H1 (cell line): Measurements from ENCODE around the gene IL36B. TPM values are rescaled to one million over a fixed set of nuclear protein-coding genes. Genes with fewer than 3 reads are reported as not detected.

ENCODE experiments used
- CTCF ChIA-PET: fragments of 300-600 bp; sonication (Branson Sonifier 250); formaldehyde crosslinking; loops from one replicate; lab custom pipeline; 2021; ENCODE audit not compliant: partially characterized antibody; lab: Charles Lee
- POLR2A ChIA-PET: fragments of 300-600 bp; sonication (Branson Sonifier 250); formaldehyde crosslinking; loops from one replicate; lab custom pipeline; 2021; ENCODE audit warnings: inconsistent platforms; ENCODE audit not compliant: partially characterized antibody; lab: Charles Lee
- DNase-seq, 2 experiments: peaks; one replicate each; pipeline versions ENCODE4 v3.0.0 to v3.0.0-alpha.2; 2010 to 2022; ENCODE audit warnings: low spot score in 2 of 2, low read depth in 1 of 2, mixed read lengths in 1 of 2
- FAIRE-seq: peaks from 2 replicates; lab custom pipeline; 2011; peaks lifted over from hg19 to GRCh38; lab: Jason Lieb, UNC
- H2AFZ ChIP-seq: 2 replicates; pipeline ENCODE4 v1.8.1; 2012; ENCODE audit warnings: low read length, inconsistent platforms
- H2AK5ac ChIP-seq: 2 replicates; pipeline ENCODE4 v1.6.1; 2013; ENCODE audit warnings: low read depth, low read length
- H2BK120ac ChIP-seq: replicated peaks from 2 replicates; pipeline ENCODE3; 2013; ENCODE audit warnings: low read depth, low read length, inconsistent platforms
- H2BK12ac ChIP-seq: 2 replicates; pipeline ENCODE4 v1.6.1; 2013; ENCODE audit warnings: low read depth, low read length
- H2BK15ac ChIP-seq: 2 replicates; pipeline ENCODE4 v1.6.1; 2013; ENCODE audit warnings: low read length
- H2BK20ac ChIP-seq: 2 replicates; pipeline ENCODE4 v1.6.1; 2013; ENCODE audit warnings: low read length
- H2BK5ac ChIP-seq: 2 replicates; pipeline ENCODE4 v1.6.1; 2013; ENCODE audit warnings: low read depth, low read length
- H3K14ac ChIP-seq: 2 replicates; pipeline ENCODE4 v1.6.1; 2013; ENCODE audit warnings: inconsistent platforms; ENCODE audit not compliant: insufficient read length
- H3K18ac ChIP-seq: 2 replicates; pipeline ENCODE4 v1.6.1; 2013; ENCODE audit warnings: low read length; ENCODE audit errors: extremely low read depth
- H3K23ac ChIP-seq: 2 replicates; pipeline ENCODE4 v1.6.1; 2013; ENCODE audit warnings: inconsistent platforms; ENCODE audit not compliant: insufficient read length
- H3K23me2 ChIP-seq: 2 replicates; pipeline ENCODE4 v1.6.1; 2013; ENCODE audit warnings: low read depth, low read length
- H3K27ac ChIP-seq: 2 replicates; pipeline ENCODE4 v1.6.1; 2011; ENCODE audit warnings: low read depth, low read length, inconsistent platforms
- H3K27me3 ChIP-seq, 4 experiments: replicated peaks in 1 of 4; 1 replicate in 1 of 4; 2 replicates in 3 of 4; pipeline versions ENCODE4 v1.6.1 to v1.8.1; 2011 to 2013; ENCODE audit warnings: low read length in 3 of 4, mild to moderate bottlenecking in 3 of 4, inconsistent platforms in 2 of 4, mixed read lengths in 2 of 4, moderate library complexity in 1 of 4; ENCODE audit not compliant: control insufficient read depth in 3 of 4, insufficient read depth in 3 of 4; ENCODE audit errors: extremely low read depth in 1 of 4
- H3K36me3 ChIP-seq, 4 experiments: 2 replicates each; pipeline versions ENCODE4 v1.6.1 to v1.8.1; 2011 to 2013; ENCODE audit warnings: mild to moderate bottlenecking in 4 of 4, low read length in 3 of 4, moderate library complexity in 2 of 4, control low read depth in 1 of 4, inconsistent platforms in 1 of 4; ENCODE audit not compliant: insufficient read depth in 4 of 4, control insufficient read depth in 2 of 4
- H3K4ac ChIP-seq: replicated peaks from 2 replicates; pipeline ENCODE3; 2013; ENCODE audit warnings: low read length, low read depth, mixed read lengths, inconsistent platforms; ENCODE audit not compliant: insufficient read length
- H3K4me1 ChIP-seq, 4 experiments: replicated peaks in 1 of 4; 1 replicate in 1 of 4; 2 replicates in 3 of 4; pipeline versions ENCODE4 v1.6.1 to v1.8.1; 2011 to 2013; ENCODE audit warnings: low read length in 3 of 4, inconsistent platforms in 2 of 4, mixed read lengths in 1 of 4; ENCODE audit not compliant: insufficient read depth in 4 of 4, control insufficient read depth in 3 of 4
- H3K4me2 ChIP-seq, 2 experiments: 2 replicates each; pipeline versions ENCODE4 v1.6.1 to v1.8.1; 2011 to 2013; ENCODE audit warnings: low read depth in 2 of 2, low read length in 2 of 2, control low read depth in 1 of 2, inconsistent platforms in 1 of 2, mild to moderate bottlenecking in 1 of 2; ENCODE audit not compliant: insufficient read depth in 1 of 2
- H3K4me3 ChIP-seq, 4 experiments: fragments of 200-600, 300-600 bp in 1 of 4; sonication (generic), shearing (Covaris generic), sonication (Bioruptor Twin) in 1 of 4; 2 replicates each; pipeline versions ENCODE4 v1.5.1 to v1.8.1; 2011 to 2016; ENCODE audit warnings: low read length in 4 of 4, low read depth in 3 of 4, control low read depth in 2 of 4, inconsistent platforms in 2 of 4, mild to moderate bottlenecking in 2 of 4, mixed read lengths in 1 of 4, moderate library complexity in 1 of 4; ENCODE audit not compliant: insufficient read depth in 2 of 4; ENCODE audit errors: extremely low read depth in 1 of 4
- H3K56ac ChIP-seq: replicated peaks from 2 replicates; pipeline ENCODE3; 2013; ENCODE audit warnings: low read depth, mild to moderate bottlenecking, mixed read lengths, low read length, inconsistent platforms; ENCODE audit not compliant: insufficient read length
- H3K79me1 ChIP-seq: 2 replicates; pipeline ENCODE4 v1.6.1; 2013; ENCODE audit warnings: low read depth, low read length, control low read depth
- H3K79me2 ChIP-seq, 2 experiments: 2 replicates each; pipeline versions ENCODE4 v1.6.1 to v1.8.1; 2012 to 2013; ENCODE audit warnings: low read length in 2 of 2, mild to moderate bottlenecking in 2 of 2, inconsistent platforms in 1 of 2; ENCODE audit not compliant: insufficient read depth in 2 of 2, control insufficient read depth in 1 of 2
- H3K9ac ChIP-seq, 4 experiments: replicated peaks in 1 of 4; 1 replicate in 1 of 4; 2 replicates in 3 of 4; pipeline versions ENCODE4 v1.6.1 to v1.8.1; 2011 to 2013; ENCODE audit warnings: low read depth in 3 of 4, low read length in 3 of 4, control low read depth in 2 of 4, mild to moderate bottlenecking in 2 of 4, moderate library complexity in 2 of 4, inconsistent platforms in 1 of 4; ENCODE audit errors: extremely low read depth in 1 of 4
- H3K9me3 ChIP-seq, 2 experiments: 2 replicates each; pipeline versions ENCODE4 v1.6.1 to v1.8.1; 2012 to 2013; ENCODE audit warnings: mild to moderate bottlenecking in 2 of 2, moderate library complexity in 2 of 2, control low read depth in 1 of 2, inconsistent platforms in 1 of 2, low read depth in 1 of 2, low read length in 1 of 2, mixed read lengths in 1 of 2; ENCODE audit not compliant: insufficient read depth in 2 of 2
- H4K20me1 ChIP-seq, 2 experiments: replicated peaks in 1 of 2; 2 replicates each; pipeline versions ENCODE3 to v1.8.1; 2011 to 2013; ENCODE audit warnings: inconsistent platforms in 2 of 2, low read length in 2 of 2, mild to moderate bottlenecking in 1 of 2; ENCODE audit not compliant: insufficient read depth in 2 of 2, control insufficient read depth in 1 of 2
- H4K5ac ChIP-seq: 2 replicates; pipeline ENCODE4 v1.6.1; 2013; ENCODE audit warnings: low read length, low read depth, mixed read lengths, inconsistent platforms; ENCODE audit not compliant: insufficient read length
- H4K8ac ChIP-seq: 2 replicates; pipeline ENCODE4 v1.8.0; 2013; ENCODE audit warnings: mild to moderate bottlenecking, moderate library complexity, low read length, inconsistent platforms; ENCODE audit not compliant: insufficient read depth; ENCODE audit errors: extremely low read depth
- H4K91ac ChIP-seq: replicated peaks from 2 replicates; pipeline ENCODE3; 2013; ENCODE audit warnings: low read length, mixed read lengths, inconsistent platforms; ENCODE audit not compliant: insufficient read length
- WGBS, 2 experiments: shearing (Covaris generic) in 1 of 2; methylation state at CpG; one replicate each; pipeline versions ENCODE4 v1.1.6 to v1.1.7; 2013 to 2015; ENCODE audit warnings: low lambda C conversion rate in 2 of 2, mixed read lengths in 2 of 2, inconsistent platforms in 1 of 2, low coverage in 1 of 2, missing lambda C conversion rate in 1 of 2; ENCODE audit not compliant: insufficient replicate concordance in 2 of 2, insufficient coverage in 1 of 2, insufficient read length in 1 of 2; ENCODE audit errors: extremely low coverage in 1 of 2, missing lambda C conversion rate in 1 of 2; 5-methylcytosine and 5-hydroxymethylcytosine counted together
- polyA plus RNA-seq, 7 experiments: library from polyadenylated mRNA; depleted of rRNA in 3 of 7; stranded (reverse) in 5 of 7; unstranded in 2 of 7; fragments of >200 nt in 5 of 7; fragments of 200-250 nt in 2 of 7; gene quantifications; 1 replicate in 5 of 7; 2 replicates in 1 of 7; 4 replicates in 1 of 7; pipeline versions ENCODE4 v1.2.1 to v1.2.3, GENCODE V29; 2011 to 2013; ENCODE audit warnings: missing spikeins in 2 of 7, mixed read lengths in 2 of 7
- total RNA-seq: library from RNA; stranded (reverse); fragmentation: NEBNext Ultra II Directional; extraction: Animal tissue kit (Norgen Biotek cat#: 25700); gene quantifications from 2 replicates; pipeline ENCODE4 v1.2.1, GENCODE V29; 2021

Gene IL36B
- total and polyA plus RNA-seq, 2 of the 8 experiments (the other 6 are each of a cell fraction or from before 2014, with no cell fraction given): not detected

DNA sequence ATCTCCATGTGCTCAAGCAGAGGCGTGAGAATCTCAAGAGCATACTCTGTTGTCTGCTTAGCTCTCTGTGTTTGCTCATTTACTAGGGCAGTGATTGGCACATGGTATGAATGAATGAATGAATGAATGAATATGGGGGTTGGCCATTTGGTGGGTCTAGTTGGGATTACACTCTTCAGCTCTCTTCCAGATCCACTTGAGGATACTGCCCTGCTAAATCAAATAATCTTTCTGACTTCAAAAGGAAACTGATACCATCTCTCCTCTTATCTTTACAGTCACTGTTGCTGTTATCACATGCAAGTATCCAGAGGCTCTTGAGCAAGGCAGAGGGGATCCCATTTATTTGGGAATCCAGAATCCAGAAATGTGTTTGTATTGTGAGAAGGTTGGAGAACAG lies 72.9 kb downstream of the IL36B start:
- Histone ChIP-seq H2BK5ac (no peak overlapping the region), H2AK5ac (no peak overlapping the region)

More for the DNA sequence above, 72.9 kb downstream of the IL36B start:
- no peak for DNase-seq
- no peak overlapping the region for H3K18ac ChIP-seq
- no peaks in the 10 kb centered on the region for H4K20me1 ChIP-seq
- no peak overlapping the region for H3K9ac ChIP-seq
- H2BK120ac ChIP-seq: no peak overlapping the region
- no peak overlapping the region for H4K8ac ChIP-seq
- H3K14ac ChIP-seq: no peak overlapping the region
- H3K4ac ChIP-seq: no peak overlapping the region
- H3K23me2 ChIP-seq: no peaks in the 10 kb centered on the region
- H3K4me2 ChIP-seq: no peak overlapping the region
- WGBS, 2 experiments: 91% methylated on average over 1 of the region's 1 CpG; no CpG with 5 or more reads in 1 of the 2 experiments
- no peaks in the 10 kb centered on the region for H3K9me3 ChIP-seq
- no peak overlapping the region for H2BK15ac ChIP-seq
- no peaks in the 10 kb centered on the region for H3K79me2 ChIP-seq
- no peak overlapping the region for H4K5ac ChIP-seq
- no peaks in the 10 kb centered on the region for H3K36me3 ChIP-seq
- no peak overlapping the region for H2AFZ ChIP-seq
- no peak for FAIRE-seq
- H3K4me3 ChIP-seq: no peak overlapping the region
- ChIA-PET CTCF (interaction anchor here (0.6 to 1.1 kb wide), 2 partner anchors 94 to 199 kb away, joined by 3 read pairs; no protein-coding TSS in a partner anchor), POLR2A (no interaction called here)
- H3K27ac ChIP-seq: no peak overlapping the region
- H3K27me3 ChIP-seq: no peaks in the 10 kb centered on the region
- H3K4me1 ChIP-seq: no peaks in the 10 kb centered on the region
- no peak overlapping the region for H2BK12ac ChIP-seq
- no peak overlapping the region for H4K91ac ChIP-seq
- H3K79me1 ChIP-seq: no peaks in the 10 kb centered on the region
- no peak overlapping the region for H3K56ac ChIP-seq
- no peak overlapping the region for H3K23ac ChIP-seq
- H2BK20ac ChIP-seq: no peak overlapping the region
